Activated gamma-delta T cell (primary cell): ENCODE results near the gene MACROH2A2.
"Not testable (repeated sequence)": the region's sequence is repeated elsewhere in the genome, so short reads cannot be mapped to it uniquely, and the experiment has no call there.

ENCODE experiments used
- DNase-seq: peaks from one replicate; lab custom pipeline; 2025; lab: John Stamatoyannopoulos, UW

MACROH2A2 gene

GRCh38 chr10:70158113-70158512 is 105.5 kb downstream of the MACROH2A2 start:
- no peak for DNase-seq

GRCh38 chr10:70159366-70159765 is 106.7 kb downstream of the MACROH2A2 start:
- not testable (repeated sequence) for DNase-seq

GRCh38 chr10:70160798-70161197 is 108.2 kb downstream of the MACROH2A2 start:
- DNase-seq: no peak
